ENCODE data around the gene GDF11.

GDF11 gene

DNA sequence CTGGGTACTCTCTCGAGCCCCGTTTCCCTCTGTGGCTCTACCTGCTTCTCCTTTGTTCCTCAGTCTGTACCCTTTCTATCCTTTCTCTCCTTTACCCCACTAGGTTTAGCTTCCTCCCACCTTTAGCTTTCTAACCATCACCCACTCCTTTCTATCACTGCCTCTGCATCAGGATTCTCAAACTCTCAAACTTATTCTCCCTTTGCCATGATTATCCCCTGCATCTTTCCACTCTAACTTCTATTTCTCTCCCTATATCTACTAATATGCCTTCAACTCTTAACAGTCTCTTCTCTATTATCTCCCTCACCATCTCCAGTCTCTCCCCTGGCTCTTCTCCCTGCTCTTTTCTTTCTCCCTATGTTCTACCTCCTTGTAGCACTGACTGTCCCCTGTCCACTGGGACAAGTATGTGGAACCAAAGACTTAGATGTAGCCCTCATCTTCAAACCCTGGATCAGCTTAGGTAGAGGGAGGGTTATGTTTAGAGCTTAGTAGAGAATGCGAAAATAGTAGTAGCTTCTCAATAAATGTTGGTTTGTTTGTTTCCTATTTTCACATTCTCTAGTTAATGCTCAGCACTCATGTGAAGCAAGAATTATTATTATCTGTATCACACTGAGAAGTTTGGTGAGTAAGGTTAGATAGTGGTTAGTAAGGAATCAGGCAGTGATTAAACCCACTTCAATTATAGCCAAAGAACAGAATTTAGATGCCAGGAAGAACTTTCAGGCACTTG is 3.4 kb downstream of the GDF11 start:
- Histone ChIP-seq H3K27ac (ENCODE audit: low read depth, low read length, poor library complexity, severe bottlenecking) (no peak overlapping the region), H3K4me1 (ENCODE audit: insufficient read depth, low read length, severe bottlenecking) (peaks cover 34% of the 10 kb centered on the region), H2AFZ (ENCODE audit: low read length) (no peak overlapping the region), H3K27me3 (ENCODE audit: insufficient read depth, low read length) (peaks cover 7% of the 10 kb centered on the region), H3K9ac (ENCODE audit: low read length) (no peak overlapping the region), H4K20me1 (ENCODE audit: insufficient read depth, low read length) (no peaks in the 10 kb centered on the region), H3K79me2 (ENCODE audit: insufficient read depth, low read length) (no peaks in the 10 kb centered on the region), H3K36me3 (ENCODE audit: insufficient read depth, low read length) (peaks cover under 1% of the 10 kb centered on the region; the same call in 1 of the 2 replicates), H3K4me2 (ENCODE audit: low read length) (no peak overlapping the region), H3K9me3 (ENCODE audit: low read length) (no peaks in the 10 kb centered on the region), H3K4me3 (ENCODE audit: low read depth, low read length, poor library complexity, severe bottlenecking) (no peak overlapping the region), H3F3A (ENCODE audit: insufficient read depth, low read length) (no peaks in the 10 kb centered on the region), H3K9me2 (ENCODE audit: low read depth, low read length) (no peaks in the 10 kb centered on the region)
- no peak for TF ChIP-seq EZH2 (IDR thresholded peaks at IDR 0.05; ENCODE audit: borderline replicate concordance, low read length)
- TF ChIP-seq CTCF (IDR thresholded peaks at IDR 0.05; ENCODE audit: low read length): no peak

- H4K20me1 ChIP-seq (ENCODE audit: insufficient read depth, low read length): no peaks in the 10 kb centered on the region
- no peak overlapping the region for H3K4me2 ChIP-seq (ENCODE audit: low read length)
- H3K36me3 ChIP-seq (ENCODE audit: insufficient read depth, low read length): peaks cover 6% of the 10 kb centered on the region; the same call in 1 of the 2 replicates
- H3K4me1 ChIP-seq (ENCODE audit: insufficient read depth, low read length, severe bottlenecking): peaks cover 34% of the 10 kb centered on the region
- H3K79me2 ChIP-seq (ENCODE audit: insufficient read depth, low read length): no peaks in the 10 kb centered on the region
- H3K9me3 ChIP-seq (ENCODE audit: low read length): no peaks in the 10 kb centered on the region
- H2AFZ ChIP-seq (ENCODE audit: low read length): no peak overlapping the region
- H3K27me3 ChIP-seq (ENCODE audit: insufficient read depth, low read length): peaks cover 7% of the 10 kb centered on the region
- H3F3A ChIP-seq (ENCODE audit: insufficient read depth, low read length): no peaks in the 10 kb centered on the region
- H3K9me2 ChIP-seq (ENCODE audit: low read depth, low read length): no peaks in the 10 kb centered on the region
- H3K27ac ChIP-seq (ENCODE audit: low read depth, low read length, poor library complexity, severe bottlenecking): no peak overlapping the region
- no peak overlapping the region for H3K9ac ChIP-seq (ENCODE audit: low read length)
- TF ChIP-seq CTCF (IDR thresholded peaks at IDR 0.05; ENCODE audit: low read length): no peak
- TF ChIP-seq EZH2 (IDR thresholded peaks at IDR 0.05; ENCODE audit: borderline replicate concordance, low read length): no peak
- no peak overlapping the region for H3K4me3 ChIP-seq (ENCODE audit: low read depth, low read length, poor library complexity, severe bottlenecking)
These were observed 4.0 kb downstream of the GDF11 start for GRCh38 chr12:55746913-55747231.

DNA sequence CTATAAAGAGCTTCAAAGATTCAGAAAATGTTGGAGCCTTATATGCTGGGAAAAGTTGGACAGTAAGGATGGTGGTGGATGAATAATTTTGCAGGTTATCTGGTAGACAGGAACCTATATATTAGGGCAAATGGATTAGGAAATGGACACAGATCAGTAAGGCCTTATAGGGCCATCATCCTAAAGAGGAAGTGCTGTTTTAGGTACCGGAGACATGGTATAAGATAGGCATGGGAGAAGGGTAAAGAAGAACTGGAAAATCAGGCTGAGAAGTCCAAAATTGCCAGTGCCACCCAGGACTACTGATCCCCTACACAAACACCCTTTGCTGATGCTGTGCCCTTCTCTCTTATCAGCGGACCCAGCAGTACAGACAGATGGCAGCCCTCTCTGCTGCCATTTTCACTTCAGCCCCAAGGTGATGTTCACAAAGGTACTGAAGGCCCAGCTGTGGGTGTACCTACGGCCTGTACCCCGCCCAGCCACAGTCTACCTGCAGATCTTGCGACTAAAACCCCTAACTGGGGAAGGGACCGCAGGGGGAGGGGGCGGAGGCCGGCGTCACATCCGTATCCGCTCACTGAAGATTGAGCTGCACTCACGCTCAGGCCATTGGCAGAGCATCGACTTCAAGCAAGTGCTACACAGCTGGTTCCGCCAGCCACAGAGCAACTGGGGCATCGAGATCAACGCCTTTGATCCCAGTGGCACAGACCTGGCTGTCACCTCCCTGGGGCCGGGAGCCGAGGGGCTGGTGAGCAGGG is 5.5 kb downstream of the GDF11 start:
- no peak overlapping the region for H3K9ac ChIP-seq (ENCODE audit: low read length)
- H3K4me3 ChIP-seq (ENCODE audit: low read depth, low read length, poor library complexity, severe bottlenecking): no peak overlapping the region
- TF ChIP-seq CTCF (IDR thresholded peaks at IDR 0.05; ENCODE audit: low read length) (no peak), EZH2 (IDR thresholded peaks at IDR 0.05; ENCODE audit: borderline replicate concordance, low read length) (no peak)
- H4K20me1 ChIP-seq (ENCODE audit: insufficient read depth, low read length): no peaks in the 10 kb centered on the region
- no peaks in the 10 kb centered on the region for H3K9me2 ChIP-seq (ENCODE audit: low read depth, low read length)
- no peak overlapping the region for H3K4me2 ChIP-seq (ENCODE audit: low read length)
- H3K27me3 ChIP-seq (ENCODE audit: insufficient read depth, low read length): peaks cover 7% of the 10 kb centered on the region
- no peak overlapping the region for H2AFZ ChIP-seq (ENCODE audit: low read length)
- no peaks in the 10 kb centered on the region for H3K9me3 ChIP-seq (ENCODE audit: low read length)
- H3F3A ChIP-seq (ENCODE audit: insufficient read depth, low read length): no peaks in the 10 kb centered on the region
- peaks cover 20% of the 10 kb centered on the region; the same call in 1 of the 2 replicates for H3K36me3 ChIP-seq (ENCODE audit: insufficient read depth, low read length)
- no peaks in the 10 kb centered on the region for H3K79me2 ChIP-seq (ENCODE audit: insufficient read depth, low read length)
- peaks cover 30% of the 10 kb centered on the region for H3K4me1 ChIP-seq (ENCODE audit: insufficient read depth, low read length, severe bottlenecking)
- H3K27ac ChIP-seq (ENCODE audit: low read depth, low read length, poor library complexity, severe bottlenecking): no peak overlapping the region
